Measurements from ENCODE around the gene UBR4. TPM values are rescaled to one million over a fixed set of nuclear protein-coding genes. Genes with fewer than 3 reads are reported as not detected.
A peak's percentile ranks its signal among the peaks of the same experiment; 100 is the strongest.

UBR4 gene
- total and polyA plus RNA-seq, 10 of the 15 experiments (the other 5 are each of a cell fraction or from before 2014, with no cell fraction given), result 34.2 to 124 (median 56.2) TPM

- no peak for TF ChIP-seq CUX1 (IDR thresholded peaks at IDR 0.05; ENCODE audit: insufficient replicate concordance, low read depth, low read length)
- TF ChIP-seq SMAD5 (IDR thresholded peaks at IDR 0.05; ENCODE audit: low read depth), result peak; percentile 66
- TF ChIP-seq SREBF1 (IDR thresholded peaks at IDR 0.05; ENCODE audit: low read length), result peak; percentile 57; the same call in 1 of the 2 replicates
- no peak for TF ChIP-seq WRNIP1 (IDR thresholded peaks at IDR 0.05; ENCODE audit: borderline replicate concordance, low read depth, low read length)
- TF ChIP-seq TAF1 (IDR thresholded peaks at IDR 0.05; ENCODE audit: borderline replicate concordance, low read depth, low read length), result peak; percentile 88
- TF ChIP-seq CEBPB (IDR thresholded peaks at IDR 0.05; ENCODE audit: borderline replicate concordance in 1 of 2, low read depth in 2 of 2, low read length in 2 of 2), result peak in 1 of 2 experiments; percentile 61; a peak in 1 of 4 replicates
- TF ChIP-seq EZH2 (IDR thresholded peaks at IDR 0.05; ENCODE audit: borderline replicate concordance, control insufficient read depth, low read depth, low read length), result no peak
- TF ChIP-seq ASH2L (IDR thresholded peaks at IDR 0.05; ENCODE audit: borderline replicate concordance, low read depth), result peak; percentile 38; the same call in 1 of the 2 replicates
- peak; percentile 82; the same call in 1 of the 2 replicates for TF ChIP-seq ATF3 (IDR thresholded peaks at IDR 0.05; ENCODE audit: borderline replicate concordance, extremely low read depth, low read depth, low read length)
- TF ChIP-seq SPI1 (IDR thresholded peaks at IDR 0.05; ENCODE audit: borderline replicate concordance, insufficient read depth, low read depth, low read length), result no peak; the same call in 1 of the 2 replicates
- TF ChIP-seq TCF12 (IDR thresholded peaks at IDR 0.05; ENCODE audit: low read depth, low read length), result peak; percentile 17; the same call in 1 of the 2 replicates
- TF ChIP-seq ZBTB33 (IDR thresholded peaks at IDR 0.05), result no peak
- TF ChIP-seq ZNF274 (IDR thresholded peaks at IDR 0.05; ENCODE audit: insufficient read depth, insufficient read length), result no peak
- no peak for TF ChIP-seq BRCA1 (IDR thresholded peaks at IDR 0.05; ENCODE audit: low read depth, low read length)
- peak; percentile 100 for TF ChIP-seq CREM (IDR thresholded peaks at IDR 0.05; ENCODE audit: low read depth)
- peak; percentile 69 for TF ChIP-seq NRF1 (conservative IDR thresholded peaks at IDR 0.05; ENCODE audit: low read depth, low read length)
- TF ChIP-seq STAT3 (IDR thresholded peaks at IDR 0.05; ENCODE audit: low read depth, low read length), result 0 out of 2 replicates have a peak, but pooled peaks have one; percentile 67
- no peak for TF ChIP-seq IRF5 (IDR thresholded peaks at IDR 0.05; ENCODE audit: borderline replicate concordance)
- TF ChIP-seq RBBP5 (conservative IDR thresholded peaks at IDR 0.05), result 0 out of 2 replicates have a peak, but pooled peaks have one; percentile 71
- no peak for TF ChIP-seq KAT2A (conservative IDR thresholded peaks at IDR 0.05; ENCODE audit: control insufficient read depth, low read depth, low read length)
- TF ChIP-seq CBFB (IDR thresholded peaks at IDR 0.05; ENCODE audit: low read depth), result peak; percentile 54; the same call in 1 of the 2 replicates
Measured at GRCh38 chr1:19209990-19210771, at the start of gene UBR4 (continued).

All from GM12878 (cell line).